Effector memory CD4-positive, alpha-beta T cell (primary cell): ENCODE measurements around the gene GPN2.

ENCODE experiments used
- DNase-seq, 3 donors: peaks; one replicate each; pipeline ENCODE4 v3.0.0-alpha.2; 2020
- H3K27ac ChIP-seq: 2 replicates; pipeline ENCODE4 v1.7.0; 2013; ENCODE audit warnings: mild to moderate bottlenecking, low read length, moderate library complexity; ENCODE audit not compliant: insufficient read depth, poor library complexity, severe bottlenecking
- H3K27me3 ChIP-seq: replicated peaks from 2 replicates; pipeline ENCODE4 v1.7.0; 2013; ENCODE audit warnings: mild to moderate bottlenecking, low read length; ENCODE audit not compliant: insufficient read depth, control insufficient read depth, poor library complexity, severe bottlenecking
- H3K36me3 ChIP-seq: 2 replicates; pipeline ENCODE4 v1.7.0; 2013; ENCODE audit warnings: mild to moderate bottlenecking, low read length, moderate library complexity; ENCODE audit not compliant: control insufficient read depth, insufficient read depth
- H3K4me1 ChIP-seq: 2 replicates; pipeline ENCODE4 v1.7.0; 2013; ENCODE audit warnings: low read length, mild to moderate bottlenecking; ENCODE audit not compliant: control insufficient read depth, insufficient read depth, poor library complexity, severe bottlenecking
- H3K4me3 ChIP-seq: 2 replicates; pipeline ENCODE4 v1.7.0; 2013; ENCODE audit warnings: low read length, low read depth, mild to moderate bottlenecking; ENCODE audit not compliant: insufficient read depth, poor library complexity, severe bottlenecking
- H3K9me3 ChIP-seq: 2 replicates; pipeline ENCODE4 v1.7.0; 2013; ENCODE audit warnings: mild to moderate bottlenecking, low read length, moderate library complexity; ENCODE audit not compliant: control insufficient read depth

GPN2 gene

GRCh38 chr1:26921126-26921539, 31.1 kb upstream of the GPN2 start:
- Histone ChIP-seq H3K4me3 (peak overlapping the region; percentile 83), H3K4me1 (peaks cover 6% of the 10 kb centered on the region), H3K36me3 (peaks cover 9% of the 10 kb centered on the region), H3K9me3 (no peaks in the 10 kb centered on the region), H3K27ac (peak overlapping the region; percentile 89), H3K27me3 (no peaks in the 10 kb centered on the region)
- DNase-seq, result no peak

GRCh38 chr1:26915204-26915842, 25.2 kb upstream of the GPN2 start:
- DNase-seq, result no peak
- no peak overlapping the region for H3K27ac ChIP-seq
- no peaks in the 10 kb centered on the region for H3K27me3 ChIP-seq
- no peak overlapping the region for H3K4me3 ChIP-seq
- no peaks in the 10 kb centered on the region for H3K4me1 ChIP-seq
- H3K9me3 ChIP-seq, result no peaks in the 10 kb centered on the region
- H3K36me3 ChIP-seq, result no peaks in the 10 kb centered on the region

GRCh38 chr1:26913754-26914619, 23.9 kb upstream of the GPN2 start, which contains the start of gene NR0B2:
NR0B2 (minus strand) TSS chr1:26913975; CDS start chr1:26913940, 35 bp downstream.
- Histone ChIP-seq H3K27me3 (no peaks in the 10 kb centered on the region), H3K27ac (no peak within 1 kb of the TSS), H3K9me3 (no peaks in the 10 kb centered on the region)

GRCh38 chr1:26913389-26913753, 23.3 kb upstream of the GPN2 start:
- Histone ChIP-seq H3K4me1 (no peaks in the 10 kb centered on the region), H3K9me3 (no peaks in the 10 kb centered on the region), H3K27me3 (no peaks in the 10 kb centered on the region), H3K4me3 (no peak overlapping the region), H3K36me3 (no peaks in the 10 kb centered on the region), H3K27ac (no peak overlapping the region)
- DNase-seq, result no peak

More at GRCh38 chr1:26913754-26914619, 23.9 kb upstream of the GPN2 start, which contains the start of gene NR0B2:
- no peaks in the 10 kb centered on the region for H3K36me3 ChIP-seq
- no peak within 1 kb of the TSS for H3K4me3 ChIP-seq
- no peak for DNase-seq
- H3K4me1 ChIP-seq, result no peaks in the 10 kb centered on the region

- no peaks in the 10 kb centered on the region for H3K9me3 ChIP-seq
- no peak overlapping the region for H3K4me3 ChIP-seq
- H3K27ac ChIP-seq, result no peak overlapping the region
- no peak for DNase-seq
- no peaks in the 10 kb centered on the region for H3K4me1 ChIP-seq
- no peaks in the 10 kb centered on the region for H3K27me3 ChIP-seq
- no peaks in the 10 kb centered on the region for H3K36me3 ChIP-seq
These were observed 22.0 kb upstream of the GPN2 start for GRCh38 chr1:26912147-26912490.

- H3K4me1 ChIP-seq, result no peaks in the 10 kb centered on the region
- DNase-seq, result no peak
- H3K27me3 ChIP-seq, result no peaks in the 10 kb centered on the region
- no peak overlapping the region for H3K27ac ChIP-seq
- no peaks in the 10 kb centered on the region for H3K9me3 ChIP-seq
- no peak overlapping the region for H3K4me3 ChIP-seq
- H3K36me3 ChIP-seq, result no peaks in the 10 kb centered on the region
These were observed 21.5 kb upstream of the GPN2 start for GRCh38 chr1:26911399-26912146.

GRCh38 chr1:26910343-26911160, 20.5 kb upstream of the GPN2 start:
- no peak for DNase-seq
- H3K9me3 ChIP-seq, result no peaks in the 10 kb centered on the region
- no peaks in the 10 kb centered on the region for H3K4me1 ChIP-seq
- H3K27me3 ChIP-seq, result no peaks in the 10 kb centered on the region
- no peaks in the 10 kb centered on the region for H3K36me3 ChIP-seq
- H3K4me3 ChIP-seq, result no peak overlapping the region
- no peak overlapping the region for H3K27ac ChIP-seq

- no peaks in the 10 kb centered on the region for H3K36me3 ChIP-seq
- no peaks in the 10 kb centered on the region for H3K27me3 ChIP-seq
- no peaks in the 10 kb centered on the region for H3K9me3 ChIP-seq
- no peak overlapping the region for H3K27ac ChIP-seq
- no peak overlapping the region for H3K4me3 ChIP-seq
- no peaks in the 10 kb centered on the region for H3K4me1 ChIP-seq
- DNase-seq, result no peak
These were observed 19.9 kb upstream of the GPN2 start for GRCh38 chr1:26909951-26910342.

- Histone ChIP-seq H3K27ac (no peak overlapping the region), H3K36me3 (no peaks in the 10 kb centered on the region), H3K27me3 (no peaks in the 10 kb centered on the region), H3K9me3 (no peaks in the 10 kb centered on the region), H3K4me1 (no peaks in the 10 kb centered on the region), H3K4me3 (no peak overlapping the region)
- DNase-seq, result no peak
These were observed 17.2 kb upstream of the GPN2 start for GRCh38 chr1:26907071-26907917.
